Endothelial cell (in vitro differentiated cells): ENCODE data around the gene ZNF593OS. TPM values are rescaled to one million over a fixed set of nuclear protein-coding genes. Genes with fewer than 3 reads are reported as not detected.

ENCODE experiments used
- DNase-seq: peaks from one replicate; pipeline ENCODE4 v3.0.0; 2021; ENCODE audit warnings: low spot score
- H3K27ac Mint-ChIP-seq: one replicate; pipeline ENCODE4 v1.8.0; 2021; ENCODE audit warnings: mixed read lengths, inconsistent platforms; ENCODE audit not compliant: unreplicated experiment
- H3K27me3 Mint-ChIP-seq: one replicate; pipeline ENCODE4 v1.8.0; 2021; ENCODE audit warnings: mild to moderate bottlenecking, moderate library complexity, mixed read lengths, inconsistent platforms; ENCODE audit not compliant: unreplicated experiment
- H3K36me3 Mint-ChIP-seq: one replicate; pipeline ENCODE4 v1.8.0; 2021; ENCODE audit warnings: mild to moderate bottlenecking, low read depth, mixed read lengths, inconsistent platforms; ENCODE audit not compliant: unreplicated experiment
- H3K4me1 Mint-ChIP-seq: one replicate; pipeline ENCODE4 v1.8.0; 2021; ENCODE audit warnings: mild to moderate bottlenecking, mixed read lengths, inconsistent platforms; ENCODE audit not compliant: unreplicated experiment
- H3K4me3 Mint-ChIP-seq: one replicate; pipeline ENCODE4 v1.8.0; 2021; ENCODE audit warnings: mild to moderate bottlenecking, mixed read lengths, inconsistent platforms; ENCODE audit not compliant: unreplicated experiment
- H3K9me3 Mint-ChIP-seq: one replicate; pipeline ENCODE4 v1.8.0; 2021; ENCODE audit warnings: mixed read lengths, inconsistent platforms; ENCODE audit not compliant: unreplicated experiment
- total RNA-seq: library from RNA; stranded (reverse); fragmentation: NEBNext Ultra II Directional; extraction: Animal tissue kit (Norgen Biotek cat#: 25700); gene quantifications from one replicate; pipeline ENCODE4 v1.2.1, GENCODE V29; 2021; ENCODE audit not compliant: unreplicated experiment
- TF ChIP-seq, protein P1 (sequence below): fragments of 200-600 bp; sonication (generic); IDR thresholded peaks from one replicate; pipeline ENCODE4 v1.5.0; 2021; ENCODE audit warnings: antibody characterized with exemption; ENCODE audit not compliant: unreplicated experiment

Gene ZNF593OS
- total RNA-seq, 1 donor from 2014 or later = not detected

DNA sequence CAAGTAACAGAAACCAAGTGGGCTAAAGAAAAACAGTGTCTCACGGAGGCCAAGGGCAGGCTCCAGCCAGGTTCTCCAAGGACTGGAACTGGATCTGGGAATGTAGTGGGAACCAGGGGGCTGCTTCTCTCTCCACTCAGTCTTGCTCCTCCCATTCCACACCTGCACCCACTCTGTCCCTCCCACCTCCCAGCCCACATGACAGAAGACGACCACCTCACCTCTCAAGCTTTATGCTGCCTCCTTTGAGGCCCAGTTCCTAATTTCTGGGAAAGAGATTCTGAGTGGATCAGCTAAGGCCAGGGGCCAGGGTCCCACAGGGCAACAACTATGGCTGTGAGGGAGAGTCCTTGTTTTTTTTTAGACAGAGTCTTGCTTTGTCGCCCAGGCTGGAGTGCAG lies 43.6 kb upstream of the ZNF593OS start:
- Mint-ChIP-seq H3K4me3 (no peak overlapping the region), H3K9me3 (no peaks in the 10 kb centered on the region), H3K27me3 (no peaks in the 10 kb centered on the region), H3K27ac (no peak overlapping the region), H3K36me3 (no peaks in the 10 kb centered on the region), H3K4me1 (peaks cover 2% of the 10 kb centered on the region)
- DNase-seq = no peak
- TF ChIP-seq, protein P1, sequence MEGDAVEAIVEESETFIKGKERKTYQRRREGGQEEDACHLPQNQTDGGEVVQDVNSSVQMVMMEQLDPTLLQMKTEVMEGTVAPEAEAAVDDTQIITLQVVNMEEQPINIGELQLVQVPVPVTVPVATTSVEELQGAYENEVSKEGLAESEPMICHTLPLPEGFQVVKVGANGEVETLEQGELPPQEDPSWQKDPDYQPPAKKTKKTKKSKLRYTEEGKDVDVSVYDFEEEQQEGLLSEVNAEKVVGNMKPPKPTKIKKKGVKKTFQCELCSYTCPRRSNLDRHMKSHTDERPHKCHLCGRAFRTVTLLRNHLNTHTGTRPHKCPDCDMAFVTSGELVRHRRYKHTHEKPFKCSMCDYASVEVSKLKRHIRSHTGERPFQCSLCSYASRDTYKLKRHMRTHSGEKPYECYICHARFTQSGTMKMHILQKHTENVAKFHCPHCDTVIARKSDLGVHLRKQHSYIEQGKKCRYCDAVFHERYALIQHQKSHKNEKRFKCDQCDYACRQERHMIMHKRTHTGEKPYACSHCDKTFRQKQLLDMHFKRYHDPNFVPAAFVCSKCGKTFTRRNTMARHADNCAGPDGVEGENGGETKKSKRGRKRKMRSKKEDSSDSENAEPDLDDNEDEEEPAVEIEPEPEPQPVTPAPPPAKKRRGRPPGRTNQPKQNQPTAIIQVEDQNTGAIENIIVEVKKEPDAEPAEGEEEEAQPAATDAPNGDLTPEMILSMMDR = no peak

DNA sequence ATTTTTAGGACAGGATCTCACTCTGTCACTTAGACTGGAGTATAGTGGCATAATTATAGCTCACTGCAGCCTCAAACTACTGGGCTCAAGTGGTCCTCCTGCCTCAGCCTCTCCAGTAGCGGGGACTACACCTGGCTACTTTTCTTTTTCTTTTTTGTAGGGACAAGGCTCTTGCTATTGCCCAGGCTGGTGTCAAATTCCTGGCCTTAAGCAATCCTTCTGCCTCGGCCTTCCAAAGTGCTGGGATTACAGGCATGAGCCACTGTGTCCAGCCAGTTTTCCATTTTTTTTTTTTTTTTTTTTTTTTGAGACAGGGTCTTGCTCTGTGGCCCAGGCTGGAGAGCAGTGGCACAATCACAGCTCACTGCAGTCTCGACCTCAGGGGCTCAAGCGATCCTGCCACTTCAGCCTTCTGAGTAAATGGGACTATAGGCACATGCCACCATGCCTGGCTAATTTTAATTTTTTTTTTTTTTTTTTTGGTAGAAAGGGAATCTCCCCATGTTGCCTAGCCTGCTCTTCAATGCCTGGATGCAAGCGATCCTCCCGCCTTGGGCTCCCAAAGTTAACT lies 41.8 kb upstream of the ZNF593OS start:
- no peak for DNase-seq
- no peak overlapping the region for H3K27ac Mint-ChIP-seq
- H3K36me3 Mint-ChIP-seq = no peaks in the 10 kb centered on the region
- no peaks in the 10 kb centered on the region for H3K9me3 Mint-ChIP-seq
- H3K4me1 Mint-ChIP-seq = peaks cover 8% of the 10 kb centered on the region
- H3K27me3 Mint-ChIP-seq = no peaks in the 10 kb centered on the region
- no peak overlapping the region for H3K4me3 Mint-ChIP-seq
- TF ChIP-seq, protein P1 = no peak

DNA sequence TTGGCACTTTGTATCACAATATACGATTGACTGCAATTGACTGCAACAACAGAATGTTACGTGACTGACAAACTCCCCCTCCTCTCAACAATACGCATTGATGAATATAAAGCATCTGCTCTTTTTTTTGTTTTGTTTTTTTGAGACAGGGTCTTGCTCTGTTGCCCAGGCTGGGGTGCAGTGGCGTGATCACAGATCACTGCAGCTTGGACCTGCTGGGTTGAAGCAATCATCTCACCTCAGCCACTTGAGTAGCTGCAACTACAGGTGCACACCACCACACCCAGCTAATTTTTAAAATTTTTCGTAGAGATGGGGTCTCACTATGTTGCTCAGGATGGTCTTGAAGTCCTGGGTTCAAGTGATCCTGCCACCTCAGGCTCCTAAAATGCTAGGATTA lies 41.1 kb upstream of the ZNF593OS start:
- Mint-ChIP-seq H3K36me3 (no peaks in the 10 kb centered on the region), H3K4me1 (peaks cover 8% of the 10 kb centered on the region), H3K27ac (no peak overlapping the region), H3K27me3 (no peaks in the 10 kb centered on the region), H3K4me3 (no peak overlapping the region), H3K9me3 (no peaks in the 10 kb centered on the region)
- TF ChIP-seq, protein P1 = no peak
- no peak for DNase-seq

DNA sequence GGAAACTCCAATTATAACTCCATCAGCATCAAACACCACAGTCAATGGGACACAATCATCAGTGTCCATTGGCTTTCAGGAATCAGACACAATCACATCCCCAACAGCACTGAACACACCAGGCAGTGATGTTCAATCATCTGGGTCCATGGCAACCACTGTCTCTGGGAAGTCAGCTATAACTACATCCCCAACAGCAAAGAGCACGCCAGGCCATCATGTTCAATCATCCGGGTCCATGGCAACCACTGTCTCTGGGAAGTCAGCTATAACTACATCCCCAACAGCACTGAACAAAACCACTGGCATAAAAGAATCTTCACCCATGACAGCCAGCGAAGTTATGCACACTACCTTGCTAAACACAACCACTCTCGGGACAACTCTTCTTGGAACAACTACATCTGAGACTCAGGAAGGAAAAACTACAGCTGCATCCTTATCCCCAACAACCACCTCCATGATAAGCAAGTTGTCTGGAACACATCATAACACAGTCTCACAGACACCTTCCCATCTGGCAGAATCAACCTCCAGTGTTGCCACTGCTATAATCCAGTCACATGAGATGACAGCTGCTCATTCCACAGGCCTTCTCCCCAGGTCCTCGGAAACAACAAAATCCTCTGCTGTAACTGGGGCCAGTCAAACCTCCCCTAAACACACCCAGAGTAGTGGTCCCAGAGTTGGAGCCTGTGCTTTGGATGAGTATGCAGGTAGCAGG lies 38.7 kb upstream of the ZNF593OS start:
- TF ChIP-seq, protein P1 = no peak
- Mint-ChIP-seq H3K4me1 (peaks cover 8% of the 10 kb centered on the region), H3K4me3 (no peak overlapping the region), H3K36me3 (no peaks in the 10 kb centered on the region), H3K9me3 (no peaks in the 10 kb centered on the region), H3K27ac (no peak overlapping the region), H3K27me3 (peaks cover 3% of the 10 kb centered on the region)
- DNase-seq = no peak

DNA sequence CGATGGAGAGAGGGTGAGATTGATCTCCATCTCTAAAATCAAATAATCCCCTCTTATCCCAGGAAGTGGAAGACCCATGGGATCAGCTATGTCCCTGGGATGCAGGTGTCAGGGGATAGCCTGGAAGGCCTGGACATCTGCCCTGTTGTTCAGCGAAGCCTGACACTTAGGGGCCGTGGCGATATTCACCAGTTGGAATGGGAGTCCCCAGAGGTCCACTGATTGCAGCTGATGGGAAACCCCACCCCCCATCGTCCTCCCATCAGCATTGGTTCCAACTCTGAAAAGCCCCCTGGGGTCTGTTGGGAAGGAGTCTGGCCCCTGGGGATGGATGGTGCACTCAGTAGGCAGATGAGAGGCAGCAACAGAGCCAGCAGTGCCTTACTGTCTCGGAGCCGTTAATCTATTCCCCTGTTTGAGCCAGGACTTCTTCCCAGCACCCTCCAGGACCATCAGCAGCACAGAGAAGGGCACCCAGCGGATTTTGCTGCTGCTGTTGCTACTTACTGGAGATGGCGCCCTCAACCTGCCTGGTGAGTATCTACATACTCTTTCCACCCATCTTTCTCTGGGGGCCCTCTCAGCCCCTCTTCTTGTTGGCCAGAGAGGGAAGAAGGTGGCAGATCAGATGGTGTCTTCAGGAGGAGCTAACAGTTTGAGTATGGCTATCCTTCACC lies 32.1 kb upstream of the ZNF593OS start:
- Mint-ChIP-seq H3K4me3 (no peak overlapping the region), H3K9me3 (no peaks in the 10 kb centered on the region), H3K27me3 (peaks cover 7% of the 10 kb centered on the region), H3K4me1 (peaks cover 3% of the 10 kb centered on the region), H3K27ac (no peak overlapping the region), H3K36me3 (no peaks in the 10 kb centered on the region)
- TF ChIP-seq, protein P1 = no peak
- DNase-seq = no peak
